ENCODE data around the gene CATSPERD.

The CATSPERD gene

GRCh38 chr19:5719961-5720790, at the start of gene CATSPERD, which contains the start of gene LONP1:
Gene CATSPERD, plus strand, starts transcription at chr19:5720637. Its CDS starts 101 bp downstream, at chr19:5720738.
Gene LONP1, minus strand, starts transcription at chr19:5720146. Its CDS starts 14 bp downstream, at chr19:5720132.
- H3K9me3 ChIP-seq: no peaks in the 10 kb centered on the region
- peaks cover 0 to 31% (median 21%) of the 10 kb centered on the region in 4 donors for H3K4me1 ChIP-seq
- H3K27ac ChIP-seq: peak within 1 kb of the TSS; percentile 93 to 97
- intact Hi-C loops (cut with DNase I; ENCODE audit: low total_unique reads): no loop called here
- H3K27me3 ChIP-seq: no peaks in the 10 kb centered on the region
- peak within 1 kb of the TSS; percentile 73 to 94 for H3K4me3 ChIP-seq
- TF ChIP-seq CTCF (IDR thresholded peaks at IDR 0.05): peak; percentile 91 to 94
- DNase-seq: peak; percentile 97 to 99
- H3K36me3 ChIP-seq: peaks cover 0 to 6% (median 0%) of the 10 kb centered on the region in 3 donors

GRCh38 chr19:5671600-5671999, 48.8 kb upstream of the CATSPERD start:
- intact Hi-C loops (cut with DNase I; ENCODE audit: low total_unique reads): no loop called here
- Histone ChIP-seq H3K27ac (no peak overlapping the region), H3K27me3 (no peaks in the 10 kb centered on the region), H3K9me3 (no peaks in the 10 kb centered on the region), H3K36me3 (peaks cover 29 to 49% (median 32%) of the 10 kb centered on the region in 3 donors), H3K4me3 (no peak overlapping the region), H3K4me1 (no peaks in the 10 kb centered on the region)
- TF ChIP-seq CTCF (IDR thresholded peaks at IDR 0.05): no peak
- DNase-seq: no peak

GRCh38 chr19:5672708-5673459, 47.6 kb upstream of the CATSPERD start:
- H3K27me3 ChIP-seq: no peaks in the 10 kb centered on the region
- H3K9me3 ChIP-seq: no peaks in the 10 kb centered on the region
- no peak overlapping the region for H3K4me3 ChIP-seq
- TF ChIP-seq CTCF (IDR thresholded peaks at IDR 0.05): no peak
- no peak overlapping the region for H3K27ac ChIP-seq
- peaks cover 16 to 41% (median 19%) of the 10 kb centered on the region in 3 donors for H3K36me3 ChIP-seq
- DNase-seq: no peak
- no peaks in the 10 kb centered on the region for H3K4me1 ChIP-seq
- intact Hi-C loops (cut with DNase I; ENCODE audit: low total_unique reads): no loop called here

- TF ChIP-seq CTCF (IDR thresholded peaks at IDR 0.05): no peak
- intact Hi-C loops (cut with DNase I; ENCODE audit: low total_unique reads): no loop called here
- peaks cover 10 to 40% (median 13%) of the 10 kb centered on the region in 3 donors for H3K36me3 ChIP-seq
These were observed 46.7 kb upstream of the CATSPERD start for GRCh38 chr19:5673752-5674151.

GRCh38 chr19:5674714-5675113, 45.7 kb upstream of the CATSPERD start:
- intact Hi-C loops (cut with DNase I; ENCODE audit: low total_unique reads): no loop called here
- Histone ChIP-seq H3K4me1 (peaks cover 0 to 11% (median 8%) of the 10 kb centered on the region in 4 donors), H3K36me3 (peaks cover 0 to 31% (median 4%) of the 10 kb centered on the region in 3 donors), H3K9me3 (no peaks in the 10 kb centered on the region), H3K27me3 (no peaks in the 10 kb centered on the region), H3K27ac (no peak overlapping the region), H3K4me3 (no peak overlapping the region)
- no peak for TF ChIP-seq CTCF (IDR thresholded peaks at IDR 0.05)
- no peak for DNase-seq

More at GRCh38 chr19:5673752-5674151, 46.7 kb upstream of the CATSPERD start:
- H3K4me1 ChIP-seq: peaks cover 0 to 2% (median 0%) of the 10 kb centered on the region in 4 donors
- H3K27ac ChIP-seq: no peak overlapping the region
- no peaks in the 10 kb centered on the region for H3K9me3 ChIP-seq
- H3K27me3 ChIP-seq: no peaks in the 10 kb centered on the region
- no peak for DNase-seq
- H3K4me3 ChIP-seq: no peak overlapping the region

All from tibial artery (tissue), 4 donors.